HS-5 (cell line): ENCODE data around the gene SLC29A4.
"Not testable (repeated sequence)": the region's sequence is repeated elsewhere in the genome, so short reads cannot be mapped to it uniquely, and the experiment has no call there.

Experiments
- DNase-seq: peaks from one replicate; pipeline ENCODE4 v3.0.0-alpha.2; 2012; ENCODE audit warnings: low read depth

The SLC29A4 gene

GRCh38 chr7:5274985-5275431 is 7.7 kb upstream of the SLC29A4 start:
- not testable (repeated sequence) for DNase-seq

DNA sequence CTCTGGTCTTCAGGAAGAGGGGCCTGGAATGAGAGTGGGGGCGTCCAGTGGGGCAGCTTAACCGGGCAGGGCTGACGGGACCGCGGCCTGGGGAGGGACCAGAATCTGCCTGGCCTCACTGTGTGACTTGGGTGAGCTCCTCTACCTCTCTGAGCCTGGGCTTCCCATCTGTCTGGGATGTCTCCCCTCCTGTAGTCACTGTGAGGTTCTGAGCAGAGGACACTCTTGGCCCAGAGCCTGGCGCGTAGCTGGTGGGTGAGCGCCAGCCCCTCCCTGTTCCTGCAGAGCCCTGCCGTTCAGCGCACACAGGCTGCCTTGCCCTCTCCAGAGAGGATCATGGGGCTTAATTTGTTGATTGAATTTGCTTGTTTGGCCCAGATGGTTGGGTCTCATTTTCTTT is 7.2 kb upstream of the SLC29A4 start:
- DNase-seq, result not testable (repeated sequence)

DNA sequence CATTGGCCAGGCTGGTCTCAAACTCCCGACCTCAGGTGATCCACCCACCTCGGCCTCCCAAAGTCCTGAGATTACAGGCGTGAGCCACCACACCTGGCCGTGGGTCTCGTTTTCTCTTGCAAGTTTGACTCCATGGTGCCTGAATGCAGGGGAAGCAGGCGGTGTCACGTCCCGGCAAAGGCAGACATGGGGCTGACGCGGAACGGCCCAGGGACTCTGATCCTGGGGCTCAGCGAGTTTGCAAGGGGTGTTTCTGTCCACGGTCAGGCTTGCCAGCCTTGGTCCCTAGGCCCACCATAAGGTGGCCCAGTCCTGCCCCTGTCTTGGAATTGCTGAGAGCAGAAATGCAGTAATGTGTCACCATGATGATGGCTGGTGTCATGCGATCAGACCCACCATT is 6.6 kb upstream of the SLC29A4 start:
- not testable (repeated sequence) for DNase-seq

GRCh38 chr7:5276611-5277010 is 6.1 kb upstream of the SLC29A4 start:
- no peak for DNase-seq

DNA sequence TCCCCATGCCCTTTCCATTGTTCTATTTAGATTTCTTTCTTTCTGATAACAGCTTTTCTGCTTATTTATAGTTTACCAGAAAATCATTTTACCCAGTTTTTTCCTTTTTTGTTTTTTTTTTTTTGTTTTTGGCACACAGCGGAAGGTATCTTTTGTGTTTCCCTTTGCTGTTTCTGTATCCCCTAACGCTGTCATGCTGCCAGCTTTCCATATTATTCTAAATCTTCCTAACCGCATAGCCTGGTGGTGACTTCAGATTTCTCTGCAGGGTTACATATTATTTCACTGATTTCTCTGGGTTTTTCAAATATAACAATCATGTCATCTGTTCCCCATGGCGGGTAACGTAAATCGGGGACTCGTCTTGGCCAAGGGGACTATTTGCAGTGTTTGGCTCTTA is 4.0 kb upstream of the SLC29A4 start:
- DNase-seq, result no peak

GRCh38 chr7:5279734-5280133 is 3.0 kb upstream of the SLC29A4 start:
- DNase-seq, result no peak

- DNase-seq, result not testable (repeated sequence)
Measured at GRCh38 chr7:5281598-5282500, 894 bp upstream of the SLC29A4 start.

GRCh38 chr7:5283421-5284303 is 919 bp downstream of the SLC29A4 start:
- no peak for DNase-seq

DNA sequence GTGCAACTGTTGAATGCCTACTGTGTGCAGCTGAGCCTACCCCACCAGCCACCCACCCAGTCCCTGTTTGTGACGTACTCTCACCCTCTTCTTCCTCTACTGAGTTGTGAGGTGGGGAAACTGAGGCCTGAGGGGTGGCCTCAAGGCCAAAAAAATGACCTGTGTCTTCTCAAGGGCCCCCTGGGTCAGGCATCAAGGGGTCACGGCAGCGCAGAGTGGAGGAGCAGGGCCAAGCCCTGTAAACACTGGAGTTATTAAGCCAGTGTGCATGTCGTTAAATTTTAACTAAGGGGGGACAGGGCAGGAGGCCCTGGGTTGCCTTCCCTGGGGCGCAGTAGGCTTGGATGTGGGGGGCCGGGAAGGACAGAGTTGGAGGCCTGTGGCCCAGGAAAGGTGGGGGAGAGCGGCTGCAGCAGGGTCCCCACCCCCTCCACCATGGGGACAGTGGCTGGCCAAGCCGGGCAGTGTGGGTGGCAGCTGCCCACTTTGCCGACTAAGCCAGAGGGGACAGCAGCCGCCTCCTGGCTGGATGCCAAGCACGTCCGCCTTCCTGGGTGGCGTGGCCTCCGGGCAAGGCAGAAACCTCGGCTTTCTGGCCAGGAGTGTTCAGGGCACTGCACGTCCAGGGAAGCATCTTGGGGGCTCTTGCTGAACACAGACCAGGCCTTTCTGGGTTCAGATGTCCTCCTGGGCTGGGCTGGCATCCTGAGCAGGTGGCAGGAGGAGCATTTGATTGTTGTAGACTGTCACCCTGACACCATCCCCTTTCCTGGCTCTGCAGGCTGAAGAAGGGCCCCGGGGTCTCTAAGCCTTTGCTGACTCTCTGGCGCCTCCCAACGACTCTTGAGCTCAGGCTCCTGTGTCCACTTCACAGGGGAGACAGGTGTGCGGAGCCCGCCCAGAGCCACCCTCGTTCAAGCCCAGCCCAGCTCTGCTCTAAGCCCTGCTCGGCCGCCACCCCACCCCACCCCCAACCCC is 1.9 kb downstream of the SLC29A4 start:
- DNase-seq, result no peak

- no peak for DNase-seq
Measured at GRCh38 chr7:5286933-5287332, 4.2 kb downstream of the SLC29A4 start.

DNA sequence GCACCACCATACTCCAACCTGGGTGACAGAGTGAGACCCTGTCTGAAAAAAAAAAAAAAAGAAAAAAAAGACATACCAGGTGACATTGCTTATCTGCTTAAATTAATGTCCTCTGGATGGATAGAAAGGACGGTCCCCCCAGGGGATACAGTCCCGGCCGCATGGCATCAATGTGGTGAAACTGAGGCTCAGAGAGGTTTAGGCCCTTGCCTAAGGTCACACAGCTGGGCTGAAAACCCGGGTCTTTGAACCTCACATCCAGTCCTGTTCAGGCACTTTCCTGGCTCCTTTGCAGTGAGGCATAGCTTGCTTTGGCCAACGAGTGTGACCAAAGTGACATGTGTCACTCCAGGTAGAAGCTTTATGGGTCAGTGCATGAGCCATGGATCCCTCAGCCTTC is 4.6 kb downstream of the SLC29A4 start:
- DNase-seq, result not testable (repeated sequence)

DNA sequence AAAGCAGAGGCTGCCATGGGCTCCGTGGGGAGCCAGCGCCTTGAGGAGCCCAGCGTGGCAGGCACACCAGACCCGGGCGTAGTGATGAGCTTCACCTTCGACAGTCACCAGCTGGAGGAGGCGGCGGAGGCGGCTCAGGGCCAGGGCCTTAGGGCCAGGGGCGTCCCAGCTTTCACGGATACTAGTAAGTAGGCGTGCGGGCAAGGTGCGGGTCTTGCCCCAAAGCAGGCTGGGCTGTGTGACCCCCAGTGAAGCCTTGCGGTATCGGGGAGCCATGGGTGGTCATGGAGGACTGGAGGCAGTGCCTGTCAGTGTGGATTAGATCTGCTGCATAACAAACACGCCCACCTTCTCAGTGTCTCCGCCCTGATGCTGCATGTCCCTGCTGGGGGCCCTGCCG is 5.1 kb downstream of the SLC29A4 start:
- DNase-seq, result no peak

DNA sequence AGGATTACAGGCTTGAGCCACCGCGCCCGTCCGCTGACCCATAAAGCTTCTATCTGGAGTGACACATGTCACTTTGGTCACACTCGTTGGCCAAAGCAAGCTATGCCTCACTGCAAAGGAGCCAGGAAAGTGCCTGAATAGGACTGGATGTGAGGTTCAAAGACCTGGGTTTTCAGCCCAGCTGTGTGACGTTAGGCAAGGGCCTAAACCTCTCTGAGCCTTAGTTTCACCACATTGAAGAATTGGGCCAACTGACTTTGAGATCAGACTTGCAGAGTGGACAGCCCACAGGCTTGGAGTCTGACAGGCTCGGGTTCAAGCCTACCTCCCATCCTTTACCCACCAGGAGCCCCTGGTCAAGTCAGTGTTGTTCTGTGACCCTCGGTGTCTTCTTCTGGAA is 5.8 kb downstream of the SLC29A4 start:
- not testable (repeated sequence) for DNase-seq

DNA sequence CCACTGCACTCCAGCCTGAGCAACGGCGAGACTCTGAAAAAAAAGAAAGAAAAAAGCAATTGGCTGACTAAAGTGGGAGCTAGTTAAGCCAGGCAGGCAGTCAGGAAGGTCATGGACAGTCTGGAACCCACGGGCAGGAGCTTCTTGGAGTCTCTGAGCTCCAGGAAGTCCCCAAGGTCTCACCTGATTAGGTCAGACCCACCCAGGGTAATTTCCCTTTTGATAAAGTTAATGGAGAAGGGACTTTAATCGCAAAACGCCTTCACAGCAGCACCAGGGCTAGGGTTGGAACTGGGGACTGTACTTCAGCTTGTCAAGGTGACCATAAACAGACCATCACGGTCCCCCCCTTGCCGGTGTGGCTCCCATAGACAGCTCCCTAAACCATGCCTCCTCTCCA is 6.6 kb downstream of the SLC29A4 start:
- no peak for DNase-seq

DNA sequence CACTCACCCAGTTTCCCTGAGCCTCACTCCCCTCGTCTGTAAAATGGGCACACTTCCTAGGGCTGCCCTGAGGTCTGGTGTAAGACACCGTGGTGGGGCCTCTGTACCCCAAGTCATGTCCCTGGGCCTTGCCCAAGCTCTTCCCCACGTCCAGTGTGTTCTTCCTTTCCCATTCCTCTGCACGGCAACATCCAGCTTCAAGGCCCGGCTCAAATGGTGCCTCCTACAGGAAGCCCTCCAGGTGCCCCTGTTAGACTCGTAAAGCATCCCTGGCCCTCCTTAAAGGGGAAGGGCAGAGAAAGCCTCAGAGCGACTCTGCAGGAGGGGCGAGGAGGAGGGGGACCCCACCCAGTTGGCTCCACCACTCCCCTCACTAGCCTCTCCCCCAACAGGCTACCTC is 8.6 kb downstream of the SLC29A4 start:
- DNase-seq, result no peak

DNA sequence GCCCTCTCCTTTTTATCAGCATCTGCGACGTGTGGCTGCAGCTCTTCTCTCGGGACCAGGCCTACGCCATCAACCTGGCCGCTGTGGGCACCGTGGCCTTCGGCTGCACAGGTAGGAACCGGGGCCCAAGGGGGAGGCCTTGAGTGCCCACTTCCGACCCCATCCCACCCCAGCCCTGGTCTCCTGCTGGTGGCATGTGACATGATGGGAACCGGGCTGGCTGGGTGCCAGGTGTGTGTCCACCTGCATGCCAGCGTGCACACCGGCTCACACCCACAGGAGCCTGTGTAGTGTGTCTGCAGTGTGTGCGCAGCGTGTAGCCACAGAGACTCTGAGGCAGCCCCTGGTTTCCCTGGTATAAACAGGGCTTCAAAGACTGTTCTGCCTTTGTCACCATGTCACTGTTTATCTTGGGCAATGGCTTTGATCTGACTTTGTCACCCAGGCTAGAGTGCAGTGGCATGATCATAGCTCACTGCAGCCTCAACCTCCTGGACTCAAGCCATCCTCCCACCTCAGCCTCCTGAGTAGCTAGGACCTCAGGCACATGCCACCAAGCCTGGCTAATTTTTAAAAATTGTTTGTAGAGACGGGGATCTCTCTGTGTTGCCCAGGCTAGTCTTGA is 9.1 kb downstream of the SLC29A4 start:
- DNase-seq, result not testable (repeated sequence)

GRCh38 chr7:5294169-5294987 is 11.6 kb downstream of the SLC29A4 start:
- DNase-seq, result no peak

DNA sequence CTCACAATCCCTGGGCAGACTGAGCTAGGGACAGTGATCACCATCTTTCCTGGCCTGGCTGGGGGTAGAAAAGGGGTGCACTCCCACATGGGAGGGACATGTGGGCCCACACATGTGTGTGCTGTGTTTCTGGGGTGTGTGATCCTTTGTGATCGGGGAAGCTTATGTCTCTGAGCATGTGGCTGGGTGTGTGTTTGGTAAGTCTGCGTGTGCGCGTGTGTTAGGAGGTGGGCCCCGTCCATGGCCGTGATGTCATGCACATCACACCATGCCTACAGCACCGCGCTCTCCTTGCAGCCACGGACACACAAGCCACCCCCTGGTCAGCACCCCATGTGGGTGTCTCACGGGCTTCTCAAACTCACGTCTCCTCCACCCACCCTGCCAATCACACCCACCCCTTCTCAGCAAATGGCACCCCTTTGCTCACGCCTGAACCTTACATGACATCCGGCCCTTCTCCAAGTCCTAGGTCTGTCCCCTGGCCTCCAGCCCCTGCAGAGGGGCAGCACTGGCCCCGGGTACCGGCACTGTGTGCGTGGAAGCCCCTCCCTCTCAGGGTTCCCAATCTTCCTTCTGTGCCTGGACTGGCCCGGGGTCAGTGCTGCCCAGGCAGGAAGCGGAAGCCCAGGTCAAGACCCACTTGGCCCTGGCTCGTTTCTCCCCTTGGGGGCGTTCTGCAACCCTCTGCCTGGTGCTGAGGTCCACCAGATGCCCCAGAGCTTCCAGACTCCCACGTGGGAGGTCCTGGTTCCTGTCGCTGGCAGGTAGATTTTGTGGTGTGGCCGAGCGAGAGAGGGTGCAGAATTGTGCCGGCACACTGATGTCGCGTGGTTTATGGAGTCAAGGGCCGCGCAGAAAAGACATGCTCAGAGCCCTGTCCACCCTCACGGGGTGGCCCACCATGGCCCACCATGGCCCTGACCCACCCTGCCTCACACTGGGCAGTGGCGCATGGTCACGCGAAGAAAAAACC is 12.6 kb downstream of the SLC29A4 start:
- DNase-seq, result no peak

GRCh38 chr7:5296015-5296610 is 13.4 kb downstream of the SLC29A4 start:
- no peak for DNase-seq
